ENCODE measurements around the gene XPO6.

The XPO6 gene

GRCh38 chr16:28110074-28110473, 101.7 kb downstream of the XPO6 start:
- CTCF ChIA-PET = no interaction called here
- no peak for TF ChIP-seq CTCF (IDR thresholded peaks at IDR 0.05; ENCODE audit: control extremely low read depth, extremely low read depth, low read depth, missing control alignments)
- POLR2A ChIA-PET = no interaction called here
- DNase-seq (ENCODE audit: extremely low spot score) = no peak

GRCh38 chr16:28108590-28109247, 103.0 kb downstream of the XPO6 start:
- no peak for DNase-seq (ENCODE audit: extremely low spot score)
- ChIA-PET POLR2A (no interaction called here), CTCF (no interaction called here)
- TF ChIP-seq CTCF (IDR thresholded peaks at IDR 0.05; ENCODE audit: control extremely low read depth, extremely low read depth, low read depth, missing control alignments) = no peak

DNA sequence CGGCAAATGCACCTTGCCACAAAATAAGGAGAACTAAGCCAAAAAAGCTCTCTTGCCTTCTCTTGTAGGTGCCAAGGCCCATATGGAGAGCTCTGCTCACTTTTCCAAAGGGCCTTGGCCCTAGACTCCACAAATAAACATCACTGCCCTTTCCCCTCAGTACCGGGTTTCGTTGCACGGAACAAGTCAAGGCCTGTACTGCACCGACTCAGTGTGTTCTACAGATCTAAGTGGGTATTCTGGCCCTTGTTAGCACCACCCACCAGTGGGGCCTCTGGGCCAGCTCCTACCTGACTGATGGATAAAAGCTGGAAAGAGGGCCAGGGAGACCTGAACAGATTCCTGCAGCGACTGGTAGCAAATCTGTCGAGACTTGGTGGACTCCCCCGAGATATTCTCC, 104.5 kb downstream of the XPO6 start:
- ChIA-PET POLR2A (no interaction called here), CTCF (interaction anchor here (1.2 kb wide), 1 partner anchor 111 kb away, joined by 3 read pairs; no protein-coding TSS in a partner anchor)
- no peak for TF ChIP-seq CTCF (IDR thresholded peaks at IDR 0.05; ENCODE audit: control extremely low read depth, extremely low read depth, low read depth, missing control alignments)
- DNase-seq (ENCODE audit: extremely low spot score) = no peak

- DNase-seq (ENCODE audit: extremely low spot score) = no peak
- ChIA-PET POLR2A (no interaction called here), CTCF (interaction anchor here (1.2 kb wide), 1 partner anchor 111 kb away, joined by 3 read pairs; no protein-coding TSS in a partner anchor)
- no peak for TF ChIP-seq CTCF (IDR thresholded peaks at IDR 0.05; ENCODE audit: control extremely low read depth, extremely low read depth, low read depth, missing control alignments)
Observed at GRCh38 chr16:28106467-28107215, 105.1 kb downstream of the XPO6 start.

DNA sequence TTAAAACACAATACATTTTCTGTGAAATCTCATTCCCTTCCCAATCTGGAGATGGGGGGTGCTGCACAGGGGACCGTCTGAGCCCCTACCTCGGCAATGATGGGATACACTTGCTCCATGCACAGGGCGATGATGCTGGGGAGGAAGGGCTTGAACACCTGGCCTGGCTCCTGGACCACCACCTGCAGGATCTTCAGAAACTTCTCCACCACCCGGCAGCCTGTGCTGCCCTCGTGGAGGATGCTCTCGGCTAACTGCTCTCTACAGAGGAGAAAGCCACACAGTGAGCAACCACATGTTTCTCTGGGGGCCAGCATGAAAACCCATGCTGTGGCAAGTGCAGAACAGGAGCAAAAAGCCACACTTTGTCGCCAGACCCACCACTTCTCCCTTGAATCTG, 105.8 kb downstream of the XPO6 start:
- DNase-seq (ENCODE audit: extremely low spot score) = no peak
- TF ChIP-seq CTCF (IDR thresholded peaks at IDR 0.05; ENCODE audit: control extremely low read depth, extremely low read depth, low read depth, missing control alignments) = no peak
- CTCF ChIA-PET = no interaction called here
- POLR2A ChIA-PET = no interaction called here

GRCh38 chr16:28105297-28105696, 106.5 kb downstream of the XPO6 start:
- CTCF ChIA-PET = no interaction called here
- no peak for TF ChIP-seq CTCF (IDR thresholded peaks at IDR 0.05; ENCODE audit: control extremely low read depth, extremely low read depth, low read depth, missing control alignments)
- POLR2A ChIA-PET = no interaction called here
- no peak for DNase-seq (ENCODE audit: extremely low spot score)
